Endodermal cell (in vitro differentiated cells): ENCODE measurements around the gene EDARADD. TPM values are rescaled to one million over a fixed set of nuclear protein-coding genes. Genes with fewer than 3 reads are reported as not detected.

Experiments used
- DNase-seq: peaks from one replicate; pipeline ENCODE4 v3.0.0-alpha.2; 2017
- H3K27ac ChIP-seq: 2 replicates; pipeline ENCODE4 v1.5.1; 2013; ENCODE audit warnings: mild to moderate bottlenecking, low read depth, low read length, moderate library complexity
- H3K27me3 ChIP-seq: 2 replicates; pipeline ENCODE4 v1.6.1; 2013; ENCODE audit warnings: mild to moderate bottlenecking, low read length, moderate library complexity; ENCODE audit not compliant: insufficient read depth, control insufficient read depth, poor library complexity, severe bottlenecking
- H3K36me3 ChIP-seq: 2 replicates; pipeline ENCODE4 v1.7.0; 2013; ENCODE audit warnings: mild to moderate bottlenecking, low read length, moderate library complexity; ENCODE audit not compliant: control insufficient read depth, insufficient read depth
- H3K4me1 ChIP-seq: one replicate; pipeline ENCODE4 v1.7.0; 2013; ENCODE audit warnings: low read length; ENCODE audit not compliant: control insufficient read depth, insufficient read depth
- H3K4me3 ChIP-seq: 2 replicates; pipeline ENCODE4 v1.5.1; 2013; ENCODE audit warnings: mild to moderate bottlenecking, low read length, moderate library complexity
- H3K9ac ChIP-seq: 2 replicates; pipeline ENCODE4 v1.6.1; 2013; ENCODE audit warnings: mild to moderate bottlenecking, low read length, moderate library complexity; ENCODE audit not compliant: poor library complexity, severe bottlenecking; ENCODE audit errors: extremely low read depth
- H3K9me3 ChIP-seq: 2 replicates; pipeline ENCODE4 v1.6.1; 2013; ENCODE audit warnings: mild to moderate bottlenecking, low read length, moderate library complexity; ENCODE audit not compliant: control insufficient read depth
- H3K27ac Mint-ChIP-seq: 2 replicates; pipeline ENCODE4 v1.8.0; 2020; ENCODE audit warnings: mixed read lengths
- H3K27me3 Mint-ChIP-seq: 2 replicates; pipeline ENCODE4 v1.8.0; 2021; ENCODE audit warnings: mild to moderate bottlenecking, mixed read lengths; ENCODE audit not compliant: insufficient read depth
- H3K36me3 Mint-ChIP-seq: 2 replicates; pipeline ENCODE4 v1.8.0; 2020; ENCODE audit warnings: low read depth, mixed read lengths
- H3K4me1 Mint-ChIP-seq: 2 replicates; pipeline ENCODE4 v1.8.0; 2020; ENCODE audit warnings: mixed read lengths
- H3K4me3 Mint-ChIP-seq: 2 replicates; pipeline ENCODE4 v1.8.0; 2020; ENCODE audit warnings: mild to moderate bottlenecking, moderate library complexity, mixed read lengths
- H3K9me3 Mint-ChIP-seq: 2 replicates; pipeline ENCODE4 v1.8.0; 2020; ENCODE audit warnings: mild to moderate bottlenecking, mixed read lengths
- WGBS, 2 experiments: methylation state at CpG; one replicate each; pipeline versions ENCODE4 v1.1.5 to v1.1.7; 2013; ENCODE audit warnings: missing lambda C conversion rate in 2 of 2, mixed read lengths in 1 of 2; ENCODE audit not compliant: insufficient coverage in 1 of 2, insufficient read length in 1 of 2; 5-methylcytosine and 5-hydroxymethylcytosine counted together
- total RNA-seq, 2 donors: library from RNA; stranded (reverse); fragmentation: NEBNext Ultra II Directional in 1 of 2; extraction: Animal tissue kit (Norgen Biotek cat#: 25700) in 1 of 2; gene quantifications; 2 replicates in 1 of 2; 3 replicates in 1 of 2; pipeline ENCODE4 v1.2.1, GENCODE V29; 2021
- TF ChIP-seq, protein P1 (sequence below): fragments of 200-600 bp; sonication (generic); conservative IDR thresholded peaks from 2 replicates; pipeline ENCODE4 v1.5.0; 2021; ENCODE audit warnings: antibody characterized with exemption, mild to moderate bottlenecking

Gene EDARADD
- total RNA-seq, 2 donors from 2014 or later, result 5.0 to 5.5 TPM

DNA sequence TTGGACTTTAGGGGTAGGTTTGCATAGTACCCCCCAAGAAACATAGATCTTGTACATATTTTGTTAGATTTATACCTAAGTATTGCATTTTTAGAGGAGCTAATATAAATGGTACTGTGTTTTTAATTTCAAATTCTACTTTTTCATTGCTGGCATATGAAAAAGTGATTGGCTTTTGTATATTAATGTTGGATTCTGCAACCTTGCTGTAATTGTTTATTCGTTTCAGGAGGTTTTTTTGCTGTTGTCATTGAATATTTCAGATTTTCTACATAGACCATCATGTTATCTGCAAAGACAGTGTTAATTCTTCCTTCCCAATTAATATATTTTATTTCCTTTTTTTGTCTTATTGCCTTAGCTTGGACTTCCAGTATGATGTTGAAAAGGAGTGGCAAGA lies 23.0 kb upstream of the EDARADD start:
- Mint-ChIP-seq H3K4me3 (no peak overlapping the region), H3K36me3 (no peaks in the 10 kb centered on the region), H3K27ac (no peak overlapping the region), H3K4me1 (no peaks in the 10 kb centered on the region), H3K27me3 (no peaks in the 10 kb centered on the region), H3K9me3 (no peaks in the 10 kb centered on the region)
- H3K4me3 ChIP-seq, result no peak overlapping the region
- TF ChIP-seq, protein P1, sequence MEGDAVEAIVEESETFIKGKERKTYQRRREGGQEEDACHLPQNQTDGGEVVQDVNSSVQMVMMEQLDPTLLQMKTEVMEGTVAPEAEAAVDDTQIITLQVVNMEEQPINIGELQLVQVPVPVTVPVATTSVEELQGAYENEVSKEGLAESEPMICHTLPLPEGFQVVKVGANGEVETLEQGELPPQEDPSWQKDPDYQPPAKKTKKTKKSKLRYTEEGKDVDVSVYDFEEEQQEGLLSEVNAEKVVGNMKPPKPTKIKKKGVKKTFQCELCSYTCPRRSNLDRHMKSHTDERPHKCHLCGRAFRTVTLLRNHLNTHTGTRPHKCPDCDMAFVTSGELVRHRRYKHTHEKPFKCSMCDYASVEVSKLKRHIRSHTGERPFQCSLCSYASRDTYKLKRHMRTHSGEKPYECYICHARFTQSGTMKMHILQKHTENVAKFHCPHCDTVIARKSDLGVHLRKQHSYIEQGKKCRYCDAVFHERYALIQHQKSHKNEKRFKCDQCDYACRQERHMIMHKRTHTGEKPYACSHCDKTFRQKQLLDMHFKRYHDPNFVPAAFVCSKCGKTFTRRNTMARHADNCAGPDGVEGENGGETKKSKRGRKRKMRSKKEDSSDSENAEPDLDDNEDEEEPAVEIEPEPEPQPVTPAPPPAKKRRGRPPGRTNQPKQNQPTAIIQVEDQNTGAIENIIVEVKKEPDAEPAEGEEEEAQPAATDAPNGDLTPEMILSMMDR, result no peak
- no peak overlapping the region for H3K27ac ChIP-seq
- H3K4me1 ChIP-seq, result no peaks in the 10 kb centered on the region
- 100% methylated on average over 1 of the region's 1 CpG; no CpG with 5 or more reads in 1 of the 2 experiments for WGBS, 2 experiments
- H3K9ac ChIP-seq, result no peak overlapping the region
- H3K36me3 ChIP-seq, result no peaks in the 10 kb centered on the region
- H3K9me3 ChIP-seq, result no peaks in the 10 kb centered on the region
- no peaks in the 10 kb centered on the region for H3K27me3 ChIP-seq
- no peak for DNase-seq

DNA sequence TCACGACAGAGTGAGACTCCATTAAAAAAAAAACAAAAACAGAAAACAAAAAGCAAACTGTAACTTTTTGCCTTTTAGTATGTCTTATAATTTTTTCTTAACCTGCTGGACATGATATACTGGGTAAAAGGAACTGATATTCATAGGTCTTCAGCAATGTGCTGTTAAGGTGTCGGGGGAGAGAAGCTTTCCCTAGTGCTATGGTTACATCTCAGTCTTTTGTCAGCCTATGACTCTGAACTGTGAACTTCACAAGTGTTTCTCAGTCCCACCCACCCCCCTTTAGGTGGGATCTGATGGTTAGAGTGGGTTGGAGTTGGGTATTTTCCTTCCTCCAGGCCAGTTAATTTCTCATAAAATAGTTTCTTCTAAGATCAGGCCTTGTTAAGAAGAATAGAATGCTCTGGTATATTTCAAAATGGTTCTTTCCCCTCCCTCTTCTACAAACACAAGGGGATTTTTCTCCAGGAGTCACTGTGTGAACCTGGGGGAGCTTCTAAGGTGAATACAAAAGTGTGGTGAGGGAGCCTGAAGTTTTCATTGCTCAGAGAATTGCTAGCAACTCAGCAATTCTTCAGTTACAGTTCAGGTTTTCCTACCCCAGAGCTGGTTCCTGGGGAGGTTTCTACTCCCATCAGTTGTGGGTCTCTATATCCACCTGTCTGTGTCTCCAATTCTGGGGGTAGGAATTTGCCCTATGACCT lies 16.1 kb upstream of the EDARADD start:
- DNase-seq, result no peak
- Mint-ChIP-seq H3K4me3 (no peak overlapping the region), H3K36me3 (no peaks in the 10 kb centered on the region), H3K4me1 (no peaks in the 10 kb centered on the region), H3K27ac (no peak overlapping the region), H3K27me3 (no peaks in the 10 kb centered on the region), H3K9me3 (peaks cover 2% of the 10 kb centered on the region)
- Histone ChIP-seq H3K27me3 (no peaks in the 10 kb centered on the region), H3K9me3 (no peaks in the 10 kb centered on the region), H3K36me3 (no peaks in the 10 kb centered on the region), H3K9ac (no peak overlapping the region), H3K4me1 (no peaks in the 10 kb centered on the region), H3K4me3 (no peak overlapping the region), H3K27ac (no peak overlapping the region)
- TF ChIP-seq, protein P1, result no peak
- 96% methylated on average over 2 of the region's 2 CpGs; no CpG with 5 or more reads in 1 of the 2 experiments for WGBS, 2 experiments

DNA sequence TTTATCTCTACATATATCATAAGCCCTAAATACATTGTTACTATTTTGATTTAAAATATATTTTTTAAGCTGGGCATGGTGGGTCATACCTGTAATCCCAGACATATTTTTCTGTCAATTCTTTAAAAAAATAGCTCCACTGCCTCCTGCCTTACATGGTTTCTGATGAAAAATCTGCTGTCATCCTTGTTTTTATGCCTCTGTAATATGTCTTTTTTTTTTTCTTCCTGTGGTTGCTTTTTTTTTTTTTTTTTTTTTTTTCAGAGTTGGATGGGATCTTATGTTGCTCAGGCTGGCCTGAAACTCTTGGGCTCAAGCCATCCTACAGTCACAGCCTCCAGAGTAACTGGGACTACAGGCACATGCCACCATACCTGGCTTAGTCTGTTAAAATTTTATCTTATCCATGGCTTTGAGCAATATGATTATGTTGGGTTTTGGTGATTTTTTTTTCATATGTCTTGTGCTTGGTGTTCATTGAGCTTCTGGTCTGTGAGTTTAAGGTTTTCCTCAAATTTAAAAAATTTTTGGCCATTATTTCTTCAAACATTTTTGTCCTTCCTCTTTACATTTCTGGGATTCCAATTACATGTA lies 12.4 kb upstream of the EDARADD start:
- H3K36me3 ChIP-seq, result no peaks in the 10 kb centered on the region
- no peak overlapping the region for H3K27ac Mint-ChIP-seq
- no peaks in the 10 kb centered on the region for H3K36me3 Mint-ChIP-seq
- no peaks in the 10 kb centered on the region for H3K27me3 ChIP-seq
- no peaks in the 10 kb centered on the region for H3K27me3 Mint-ChIP-seq
- TF ChIP-seq, protein P1, result no peak
- no peak overlapping the region for H3K4me3 ChIP-seq
- DNase-seq, result no peak
- no peak overlapping the region for H3K27ac ChIP-seq
- no peaks in the 10 kb centered on the region for H3K4me1 ChIP-seq
- peaks cover 8% of the 10 kb centered on the region for H3K9me3 Mint-ChIP-seq
- H3K4me1 Mint-ChIP-seq, result no peaks in the 10 kb centered on the region
- H3K9ac ChIP-seq, result no peak overlapping the region
- H3K9me3 ChIP-seq, result no peaks in the 10 kb centered on the region
- no peak overlapping the region for H3K4me3 Mint-ChIP-seq
